EH (cell line): ENCODE results near the gene LIN52.

Source experiments
- DNase-seq: peaks from one replicate; pipeline ENCODE4 v3.0.0-alpha.2; 2015; ENCODE audit warnings: low read depth

Gene LIN52

DNA sequence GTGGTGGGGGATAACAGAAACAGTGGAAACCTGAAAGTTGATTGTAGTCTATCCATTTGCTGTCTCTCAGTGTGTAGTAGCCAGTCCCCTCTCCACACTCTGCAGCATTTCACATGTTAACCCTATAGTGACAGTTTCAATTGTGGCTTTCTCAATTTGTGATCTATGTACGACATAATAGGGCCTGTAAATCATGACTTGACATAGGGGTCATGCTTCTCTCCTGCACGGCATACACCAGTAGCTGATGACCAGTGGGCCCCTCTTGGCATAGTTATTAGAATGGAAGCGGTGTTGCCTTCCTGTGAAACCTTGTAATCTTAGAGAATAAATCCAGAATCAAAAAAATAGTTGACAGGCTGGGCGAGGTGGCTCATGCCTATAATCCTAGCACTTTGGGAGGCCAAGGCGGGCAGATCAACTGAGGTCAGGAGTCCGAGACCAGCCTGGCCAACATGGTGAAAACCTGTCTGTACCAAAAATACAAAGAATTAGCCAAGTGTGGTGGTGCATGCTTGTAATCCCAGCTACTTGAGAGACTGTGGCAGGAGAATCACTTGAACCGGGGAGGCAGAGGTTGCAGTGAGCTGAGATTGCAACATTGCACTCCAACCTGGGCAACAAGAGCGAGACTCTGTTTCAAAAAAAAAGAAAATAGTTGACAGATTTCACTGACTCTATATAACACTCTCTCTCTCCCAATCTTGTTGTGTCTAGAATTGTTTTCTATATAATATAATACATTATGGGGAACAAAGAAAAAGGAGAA lies 109.9 kb downstream of the LIN52 start:
- DNase-seq, result no peak

DNA sequence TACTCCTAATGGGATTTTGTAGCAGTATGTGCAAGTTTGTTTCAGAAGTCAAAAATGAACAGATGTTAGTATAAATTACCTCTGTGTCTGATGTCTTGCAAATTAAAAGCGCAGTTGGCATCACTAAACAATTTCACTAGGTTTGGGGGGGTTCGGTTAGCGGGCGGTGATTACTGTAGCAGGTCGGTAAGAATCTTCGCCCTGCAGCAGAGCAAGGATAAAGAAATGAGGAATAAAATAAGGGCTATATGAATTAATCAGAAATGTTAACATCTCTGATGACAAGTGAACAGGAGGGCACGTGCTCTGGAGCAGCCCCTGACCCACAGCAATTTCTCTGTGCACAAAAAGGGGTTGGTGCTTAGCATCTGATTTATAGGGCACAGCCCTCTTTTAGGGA lies 110.9 kb downstream of the LIN52 start:
- DNase-seq, result no peak

GRCh38 chr14:74198441-74199234 lies 113.9 kb downstream of the LIN52 start:
- no peak for DNase-seq

GRCh38 chr14:74202113-74202512 lies 117.4 kb downstream of the LIN52 start:
- DNase-seq, result no peak

DNA sequence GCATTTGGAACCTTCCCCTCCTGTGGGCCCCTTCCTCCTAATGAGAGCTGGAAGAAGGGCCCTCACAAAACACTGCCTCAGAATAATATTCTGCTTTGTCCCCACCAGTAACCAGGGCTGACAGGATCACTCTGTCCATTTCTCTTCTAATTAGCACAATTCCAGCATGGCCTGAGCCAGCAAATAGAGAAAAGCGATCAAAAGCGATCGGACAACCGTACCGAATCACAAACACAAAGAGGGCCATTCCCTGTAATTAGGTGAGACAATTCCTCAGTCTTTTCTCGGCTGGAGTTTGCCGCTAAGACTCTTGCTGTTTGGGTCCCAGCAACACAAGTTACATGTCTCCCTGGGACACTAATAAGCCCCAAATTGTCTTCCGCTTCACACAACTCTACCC lies 118.9 kb downstream of the LIN52 start:
- DNase-seq, result no peak

DNA sequence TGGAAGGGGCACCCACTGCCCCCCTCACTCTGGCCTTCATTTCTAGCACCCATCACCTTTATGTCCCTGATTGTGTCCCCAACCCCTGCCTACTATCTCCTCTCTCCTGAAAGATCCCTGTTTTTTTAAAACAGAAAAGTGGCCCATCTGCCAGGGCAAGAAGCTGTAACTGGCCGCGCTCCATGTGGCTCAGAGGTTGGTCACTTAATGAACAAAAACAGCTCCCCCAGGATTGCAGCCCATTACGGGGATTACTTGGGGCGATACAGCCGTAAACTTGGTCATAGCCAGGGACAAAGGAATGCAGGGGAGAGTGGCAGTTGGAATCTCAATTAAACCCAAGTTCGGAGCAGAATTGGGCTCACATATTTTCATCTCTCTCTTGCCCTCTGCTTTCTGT lies 119.7 kb downstream of the LIN52 start:
- DNase-seq, result no peak

DNA sequence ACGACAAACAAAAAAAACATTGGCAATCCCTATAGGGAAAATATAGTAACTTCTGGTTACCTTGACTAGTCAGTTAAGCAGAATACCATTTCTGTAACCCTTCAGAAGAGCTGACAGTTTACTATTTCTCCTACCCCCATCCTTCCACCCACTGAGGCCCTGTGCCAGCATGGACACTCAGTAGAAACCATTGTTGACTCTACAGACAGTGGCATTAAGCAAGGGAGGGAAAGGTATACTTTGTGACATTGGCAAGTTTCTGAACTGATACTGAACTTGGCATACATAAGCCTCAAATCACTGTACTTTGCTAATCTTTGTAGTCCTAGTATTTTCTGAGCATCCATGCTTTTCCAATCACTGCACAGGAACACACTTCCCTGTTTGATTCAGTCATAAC lies 121.1 kb downstream of the LIN52 start:
- no peak for DNase-seq

- no peak for DNase-seq
Measured at GRCh38 chr14:74207943-74208342, 123.2 kb downstream of the LIN52 start.

GRCh38 chr14:74208642-74209041 lies 123.9 kb downstream of the LIN52 start:
- no peak for DNase-seq

DNA sequence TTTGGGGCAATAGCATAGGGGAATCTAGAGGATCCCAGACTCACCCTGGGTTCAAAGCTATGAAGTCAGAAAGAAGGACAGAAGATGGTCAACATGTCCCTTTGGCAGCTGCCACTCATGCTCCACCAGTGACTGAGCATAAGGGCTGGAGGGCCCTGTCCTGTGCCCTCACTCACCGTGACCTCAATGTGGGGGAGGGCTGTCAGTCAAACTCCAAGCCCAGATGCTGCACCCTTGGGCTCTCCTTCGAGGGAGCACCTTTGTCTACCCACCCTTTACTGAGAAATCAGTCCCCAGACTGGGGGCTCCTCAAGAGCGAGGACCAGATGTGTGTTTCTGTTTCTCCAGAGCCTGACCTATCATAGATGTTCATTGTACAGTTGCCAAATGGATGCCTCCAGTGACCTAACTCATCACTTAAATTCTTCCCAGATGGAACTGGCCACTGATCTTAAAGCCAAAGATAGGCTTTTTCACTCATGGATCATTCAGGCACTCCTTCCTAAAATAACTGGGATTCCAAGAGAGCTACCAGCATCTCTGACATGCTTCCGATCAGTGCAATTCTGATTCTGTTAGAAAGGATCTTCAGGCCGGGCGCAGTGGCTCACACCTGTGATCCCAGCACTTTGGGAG lies 127.3 kb downstream of the LIN52 start:
- DNase-seq, result peak; percentile 13

DNA sequence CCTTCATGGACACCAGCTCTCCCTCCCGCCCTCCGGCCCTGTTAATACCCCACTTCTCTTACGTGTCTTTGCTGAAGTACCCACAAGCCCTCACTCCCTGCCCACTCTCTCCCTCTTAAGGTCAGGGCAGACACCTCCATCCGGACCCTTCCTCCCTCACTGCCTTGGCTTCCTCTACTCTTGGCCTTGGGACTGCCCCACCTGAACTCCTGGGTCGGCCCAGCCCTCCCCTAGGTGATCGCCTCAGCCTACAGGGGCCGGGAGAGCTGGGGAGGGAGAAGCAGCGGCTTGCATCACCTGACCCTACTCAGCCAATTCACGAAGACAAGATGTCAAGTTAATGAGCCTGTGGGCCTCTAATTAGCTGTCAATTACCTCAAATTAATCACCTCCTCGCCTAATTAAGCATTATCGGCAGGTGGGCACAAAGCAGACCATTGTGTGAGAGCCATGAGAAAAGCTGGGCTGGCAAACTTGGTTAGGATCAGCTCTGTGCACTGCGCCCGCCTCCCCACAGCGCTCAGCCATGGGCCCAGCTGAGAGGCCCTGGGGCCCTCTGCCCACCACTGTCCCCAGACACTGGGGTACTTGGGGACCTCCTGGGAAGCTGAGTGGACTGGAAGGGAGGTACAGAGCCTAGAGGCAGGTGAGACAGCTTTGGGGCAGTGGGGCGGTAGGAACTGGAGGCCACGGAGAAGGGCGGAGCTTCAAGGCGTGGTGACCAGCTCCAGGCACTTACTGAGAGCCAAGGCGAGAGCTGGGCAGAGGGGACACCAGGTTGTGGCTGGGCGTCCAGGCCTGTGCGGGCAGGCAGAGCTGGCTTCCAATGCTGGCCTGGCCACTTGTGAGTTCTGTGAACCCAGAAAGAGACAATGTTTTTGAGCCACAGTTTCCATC lies 129.4 kb downstream of the LIN52 start:
- DNase-seq, result no peak

- no peak for DNase-seq
Measured at GRCh38 chr14:74216671-74217070, 131.9 kb downstream of the LIN52 start.

DNA sequence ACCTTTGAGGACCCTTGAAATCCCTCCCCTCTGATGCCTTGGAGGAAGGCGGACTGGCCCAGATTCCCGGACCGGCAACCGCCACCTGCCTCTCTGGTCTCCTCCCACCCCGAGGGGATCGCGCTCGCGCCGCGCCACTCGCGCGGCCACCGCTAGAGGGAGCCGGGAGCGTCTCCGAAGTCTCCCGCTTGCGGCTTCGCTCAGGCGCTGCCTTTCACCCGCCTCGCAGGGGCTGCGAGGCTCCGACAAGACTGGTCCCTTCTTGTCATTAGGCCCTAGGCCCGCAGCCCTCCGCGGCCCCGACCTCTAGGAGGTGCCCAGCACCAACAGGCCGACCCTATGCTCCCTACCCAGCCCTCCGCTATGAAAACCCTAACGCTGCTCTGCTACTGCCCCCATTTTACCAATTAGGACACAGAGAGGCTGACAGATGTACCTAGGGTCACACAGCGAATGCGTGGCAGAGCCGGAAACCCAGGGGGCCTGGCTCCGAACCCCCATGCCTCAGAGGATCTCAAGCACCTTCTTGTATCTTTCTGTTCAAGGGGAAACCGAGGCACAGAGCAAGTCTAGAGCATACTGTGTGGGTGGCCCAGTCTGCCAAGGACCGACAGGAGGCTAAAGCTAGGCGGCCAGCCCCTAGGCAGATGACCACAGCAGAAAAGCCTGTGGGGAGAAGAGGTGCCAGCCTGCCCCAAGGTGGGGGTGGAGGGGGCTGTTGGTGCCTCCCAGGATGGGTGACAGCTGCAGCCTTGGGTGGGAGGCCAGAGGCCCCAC lies 133.1 kb downstream of the LIN52 start:
- DNase-seq, result peak; percentile 59

GRCh38 chr14:74218462-74218861 lies 133.7 kb downstream of the LIN52 start:
- DNase-seq, result no peak

DNA sequence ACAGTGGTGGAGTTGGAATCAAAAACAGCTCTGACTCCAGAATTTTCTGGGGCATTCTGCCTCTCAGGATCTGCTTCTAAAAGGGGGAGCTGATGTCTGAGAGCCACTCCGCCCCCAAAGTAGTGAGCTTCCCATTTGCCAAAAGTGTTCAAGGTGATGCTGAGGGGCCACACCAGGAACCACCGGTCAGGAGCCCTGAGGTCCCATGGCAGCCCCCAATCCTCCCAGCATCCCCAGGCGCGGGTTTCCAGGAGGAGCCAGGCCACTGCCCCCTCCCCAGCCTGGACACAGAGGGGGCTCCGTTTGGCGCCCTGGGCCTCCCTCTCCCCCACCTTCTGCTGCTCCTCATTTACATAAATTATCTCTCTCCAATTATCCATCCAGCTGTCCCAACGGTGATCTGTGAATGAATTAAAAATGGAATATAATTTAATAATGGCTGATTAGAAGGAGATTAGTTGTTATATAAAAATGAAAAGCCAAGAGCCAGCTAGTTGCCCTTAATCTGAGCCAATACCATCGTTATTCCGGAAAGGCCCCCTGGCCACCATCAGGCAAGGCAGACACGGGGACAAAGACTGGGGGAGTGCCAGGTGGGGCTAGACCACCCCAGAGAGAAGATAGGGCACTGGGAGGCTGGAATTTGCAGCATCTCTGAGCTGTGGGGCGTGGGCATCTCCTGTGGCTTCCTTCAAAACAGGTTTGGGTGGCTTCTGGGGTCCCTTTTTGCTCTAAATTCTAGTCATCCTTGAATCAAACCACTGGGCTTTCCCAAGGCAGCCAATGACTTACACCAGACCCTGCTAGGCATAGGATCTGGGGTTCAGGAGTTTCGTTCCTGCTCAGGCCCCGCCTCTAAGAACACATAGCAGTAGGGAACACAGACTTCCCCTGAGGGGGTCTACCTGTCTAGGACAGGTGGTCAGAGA lies 134.8 kb downstream of the LIN52 start:
- DNase-seq, result no peak

GRCh38 chr14:74220991-74221390 lies 136.2 kb downstream of the LIN52 start:
- no peak for DNase-seq

GRCh38 chr14:74221741-74222140 lies 137.0 kb downstream of the LIN52 start:
- no peak for DNase-seq

GRCh38 chr14:74223016-74223415 lies 138.3 kb downstream of the LIN52 start:
- DNase-seq, result no peak

DNA sequence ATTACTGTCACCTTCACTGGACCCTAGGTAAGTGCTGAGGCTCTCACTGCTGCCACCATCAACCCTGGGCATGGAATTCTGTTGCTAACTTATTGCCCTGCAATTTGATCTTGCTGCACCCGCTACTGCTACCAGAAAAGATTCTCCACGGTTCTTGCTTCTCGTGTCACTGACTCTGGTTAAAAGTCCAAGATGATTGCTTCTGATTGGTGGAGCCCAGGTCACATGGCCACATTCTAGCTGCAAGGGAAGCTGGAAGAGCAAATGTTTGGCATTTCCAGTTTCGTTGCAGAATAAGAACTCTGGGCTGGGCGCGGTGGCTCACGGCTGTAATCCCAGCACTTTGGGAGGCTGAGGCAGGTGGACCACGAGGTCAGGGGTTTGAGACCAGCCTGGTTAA lies 147.0 kb downstream of the LIN52 start:
- no peak for DNase-seq

GRCh38 chr14:74235017-74235416 lies 150.3 kb downstream of the LIN52 start:
- no peak for DNase-seq
